HepG2 (cell line): Measurements from ENCODE around the gene SUSD6. TPM values are rescaled to one million over a fixed set of nuclear protein-coding genes. Genes with fewer than 3 reads are reported as not detected.
A peak's percentile ranks its signal among the peaks of the same experiment; 100 is the strongest.

Source experiments
- ATF1 ChIP-seq: IDR thresholded peaks from 2 replicates; pipeline ENCODE4 v1.6.1; 2016; ENCODE audit warnings: mild to moderate bottlenecking, control low read depth
- CREM ChIP-seq, 2 experiments: sonication (generic) in 1 of 2; formaldehyde crosslinking in 1 of 2; IDR thresholded peaks; 2 replicates each; pipeline versions ENCODE4 v1.4.0 to v1.6.1; 2016 to 2020; ENCODE audit warnings: antibody characterized with exemption in 1 of 2, mild to moderate bottlenecking in 1 of 2, missing genetic modification reagents in 1 of 2
- ESRRA ChIP-seq: sonication (generic); formaldehyde crosslinking; IDR thresholded peaks from 2 replicates; pipeline ENCODE4 v1.5.1; 2020; ENCODE audit warnings: mild to moderate bottlenecking, low read depth, missing genetic modification reagents
- FOXJ3 ChIP-seq: sonication (generic); formaldehyde crosslinking; IDR thresholded peaks from 2 replicates; pipeline ENCODE4 v1.4.0; 2020; ENCODE audit warnings: missing genetic modification reagents, mild to moderate bottlenecking, borderline replicate concordance
- FOXO1 ChIP-seq: sonication (generic); formaldehyde crosslinking; IDR thresholded peaks from 2 replicates; pipeline ENCODE4 v1.4.0; 2020; ENCODE audit warnings: missing genetic modification reagents
- HDAC1 ChIP-seq: sonication (generic); formaldehyde crosslinking; IDR thresholded peaks from 2 replicates; pipeline ENCODE4 v1.5.1; 2020; ENCODE audit warnings: mild to moderate bottlenecking, missing genetic modification reagents
- HMG20B ChIP-seq: conservative IDR thresholded peaks from 2 replicates; pipeline ENCODE4 v1.6.1; 2016; ENCODE audit warnings: missing genetic modification reagents, missing compliant biosample characterization
- HOXA7 ChIP-seq: sonication (generic); formaldehyde crosslinking; IDR thresholded peaks from 2 replicates; pipeline ENCODE4 v1.8.1; 2022; ENCODE audit warnings: mild to moderate bottlenecking, missing genetic modification reagents, moderate library complexity
- JARID2 ChIP-seq: sonication (generic); formaldehyde crosslinking; IDR thresholded peaks from 2 replicates; pipeline ENCODE4 v1.8.1; 2023; ENCODE audit warnings: missing genetic modification reagents, inconsistent platforms; ENCODE audit not compliant: insufficient replicate concordance
- NR2F6 ChIP-seq, 2 experiments: IDR thresholded peaks; 2 replicates each; pipeline ENCODE4 v1.6.1; 2016; ENCODE audit warnings: antibody characterized with exemption in 1 of 2, mild to moderate bottlenecking in 1 of 2
- RFXAP ChIP-seq: sonication (generic); formaldehyde crosslinking; IDR thresholded peaks from 2 replicates; pipeline ENCODE4 v1.4.0; 2020; ENCODE audit warnings: missing genetic modification reagents, borderline replicate concordance
- SALL1 ChIP-seq: sonication (generic); formaldehyde crosslinking; IDR thresholded peaks from 2 replicates; pipeline ENCODE4 v1.8.0; 2022; ENCODE audit warnings: mild to moderate bottlenecking, missing genetic modification reagents
- SKI ChIP-seq: fragments of 450-650 bp; IDR thresholded peaks from one replicate; pipeline ENCODE4 v1.6.1; 2018; ENCODE audit warnings: mild to moderate bottlenecking; ENCODE audit not compliant: partially characterized antibody
- SOX6 ChIP-seq, 2 experiments: fragments of 450-650 bp in 1 of 2; sonication (generic) in 1 of 2; formaldehyde crosslinking in 1 of 2; IDR thresholded peaks; 2 replicates each; pipeline versions ENCODE4 v1.4.0 to v1.6.1; 2017 to 2020; ENCODE audit warnings: antibody characterized with exemption in 1 of 2, mild to moderate bottlenecking in 1 of 2, missing genetic modification reagents in 1 of 2
- TSC22D2 ChIP-seq: sonication (generic); formaldehyde crosslinking; IDR thresholded peaks from 2 replicates; pipeline ENCODE4 v1.5.1; 2020; ENCODE audit warnings: missing genetic modification reagents, mild to moderate bottlenecking, borderline replicate concordance
- ZFP90 ChIP-seq: sonication (generic); formaldehyde crosslinking; IDR thresholded peaks from 2 replicates; pipeline ENCODE4 v1.8.0; 2022; ENCODE audit warnings: missing genetic modification reagents, mild to moderate bottlenecking, inconsistent platforms, borderline replicate concordance
- polyA plus RNA-seq, 8 experiments: library from polyadenylated mRNA; depleted of rRNA in 3 of 8; stranded (reverse) in 7 of 8; unstranded in 1 of 8; fragments of >200 nt; fragmentation: Illumina TruSeq in 4 of 8; extraction: Trizol in 4 of 8; gene quantifications; 2 replicates each; pipeline versions ENCODE4 v1.2.1 to v1.2.3, GENCODE V29; 2011 to 2016; ENCODE audit warnings: low read depth in 4 of 8, missing spikeins in 1 of 8, mixed read lengths in 1 of 8; ENCODE audit not compliant: insufficient read depth in 1 of 8
- total RNA-seq, 5 experiments: library from RNA; depleted of rRNA; stranded (reverse); fragments of >200 nt; fragmentation: Illumina TruSeq; extraction: Trizol; gene quantifications; 2 replicates each; pipeline ENCODE4 v1.2.3, GENCODE V29; 2016; ENCODE audit warnings: low read depth in 1 of 5
- TF ChIP-seq, protein P1 (sequence below): IDR thresholded peaks from 2 replicates; pipeline ENCODE4 v1.6.1; 2012; ENCODE audit warnings: inconsistent platforms
- TF ChIP-seq, protein P2 (sequence below): sonication (generic); formaldehyde crosslinking; IDR thresholded peaks from 2 replicates; pipeline ENCODE4 v1.5.0; 2020; ENCODE audit warnings: mild to moderate bottlenecking, missing genetic modification reagents
- TF ChIP-seq, protein P3 (sequence below): sonication (generic); formaldehyde crosslinking; IDR thresholded peaks from 2 replicates; pipeline ENCODE4 v1.4.0; 2020; ENCODE audit warnings: missing genetic modification reagents
- TF ChIP-seq, protein P4 (sequence below): IDR thresholded peaks from 2 replicates; pipeline ENCODE4 v1.6.1; 2016; ENCODE audit warnings: low read depth

SUSD6 gene
- total and polyA plus RNA-seq, 2 of the 13 experiments (the other 11 are each of a cell fraction or from before 2014, with no cell fraction given): 7.2 to 7.4 TPM

DNA sequence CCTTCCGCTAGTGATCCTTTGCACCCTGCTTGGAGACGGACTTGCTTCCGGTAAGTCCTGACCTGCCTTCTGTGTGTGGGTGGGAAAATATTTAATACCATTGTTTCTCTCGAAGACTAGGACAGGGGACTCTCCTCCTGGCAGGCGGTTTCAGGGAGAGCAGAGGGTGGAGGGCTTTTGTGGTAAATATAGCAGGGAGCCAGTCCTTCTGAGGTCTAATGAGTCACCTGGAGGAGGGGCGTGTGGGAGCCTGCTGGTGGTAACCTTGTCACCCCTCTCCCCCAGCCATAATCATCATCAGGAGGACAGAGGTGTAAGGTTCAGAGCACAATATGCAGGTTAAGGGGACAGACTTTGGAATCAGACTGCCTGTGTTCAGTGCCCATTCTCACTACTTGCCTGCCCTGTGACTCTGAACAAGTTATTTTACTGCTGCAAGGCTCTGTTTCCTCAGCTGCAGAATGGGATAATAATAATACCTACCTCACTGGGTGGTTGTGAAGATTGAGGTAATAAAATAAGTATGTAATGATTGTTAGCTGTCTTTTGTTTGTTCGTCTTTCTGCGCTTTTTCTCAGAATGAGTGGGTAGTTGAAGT is 47.4 kb downstream of the SUSD6 start (continued):
- TF ChIP-seq ESRRA (peak; percentile 68; the same call in 1 of the 2 replicates), ZFP90 (peak; percentile 34; the same call in 1 of the 2 replicates), SALL1 (CRISPR knock-in tag) (peak; percentile 64), HOXA7 (CRISPR knock-in tag) (no peak), CREM (IDR thresholded peaks at IDR 0.05) (peak; percentile 11; the same call in 1 of the 2 replicates), CREM (CRISPR knock-in tag; IDR thresholded peaks at IDR 0.05) (no peak), RFXAP (CRISPR knock-in tag) (0 out of 2 replicates have a peak, but pooled peaks have one; percentile 6), TSC22D2 (CRISPR knock-in tag) (no peak), FOXO1 (no peak), JARID2 (CRISPR knock-in tag) (no peak), SOX6 (IDR thresholded peaks at IDR 0.05) (no peak), SOX6 (CRISPR knock-in tag; IDR thresholded peaks at IDR 0.05) (peak; percentile 45; the same call in 1 of the 2 replicates), HMG20B (CRISPR knock-in tag) (no peak), SKI (no peak), FOXJ3 (CRISPR knock-in tag) (no peak), ATF1 (no peak), HDAC1 (CRISPR knock-in tag) (peak; percentile 49; the same call in 1 of the 2 replicates), NR2F6 (IDR thresholded peaks at IDR 0.05) (0 out of 2 replicates have a peak, but pooled peaks have one; percentile 28), NR2F6 (CRISPR knock-in tag; IDR thresholded peaks at IDR 0.05) (no peak)
- TF ChIP-seq, protein P1, sequence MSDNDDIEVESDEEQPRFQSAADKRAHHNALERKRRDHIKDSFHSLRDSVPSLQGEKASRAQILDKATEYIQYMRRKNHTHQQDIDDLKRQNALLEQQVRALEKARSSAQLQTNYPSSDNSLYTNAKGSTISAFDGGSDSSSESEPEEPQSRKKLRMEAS: peak; percentile 22; the same call in 1 of the 2 replicates
- TF ChIP-seq, protein P2, sequence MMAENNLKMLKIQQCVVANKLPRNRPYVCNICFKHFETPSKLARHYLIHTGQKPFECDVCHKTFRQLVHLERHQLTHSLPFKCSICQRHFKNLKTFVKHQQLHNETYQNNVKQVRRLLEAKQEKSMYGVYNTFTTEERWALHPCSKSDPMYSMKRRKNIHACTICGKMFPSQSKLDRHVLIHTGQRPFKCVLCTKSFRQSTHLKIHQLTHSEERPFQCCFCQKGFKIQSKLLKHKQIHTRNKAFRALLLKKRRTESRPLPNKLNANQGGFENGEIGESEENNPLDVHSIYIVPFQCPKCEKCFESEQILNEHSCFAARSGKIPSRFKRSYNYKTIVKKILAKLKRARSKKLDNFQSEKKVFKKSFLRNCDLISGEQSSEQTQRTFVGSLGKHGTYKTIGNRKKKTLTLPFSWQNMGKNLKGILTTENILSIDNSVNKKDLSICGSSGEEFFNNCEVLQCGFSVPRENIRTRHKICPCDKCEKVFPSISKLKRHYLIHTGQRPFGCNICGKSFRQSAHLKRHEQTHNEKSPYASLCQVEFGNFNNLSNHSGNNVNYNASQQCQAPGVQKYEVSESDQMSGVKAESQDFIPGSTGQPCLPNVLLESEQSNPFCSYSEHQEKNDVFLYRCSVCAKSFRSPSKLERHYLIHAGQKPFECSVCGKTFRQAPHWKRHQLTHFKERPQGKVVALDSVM (CRISPR knock-in tag): no peak; the same call in 1 of the 2 replicates
- TF ChIP-seq, protein P3, sequence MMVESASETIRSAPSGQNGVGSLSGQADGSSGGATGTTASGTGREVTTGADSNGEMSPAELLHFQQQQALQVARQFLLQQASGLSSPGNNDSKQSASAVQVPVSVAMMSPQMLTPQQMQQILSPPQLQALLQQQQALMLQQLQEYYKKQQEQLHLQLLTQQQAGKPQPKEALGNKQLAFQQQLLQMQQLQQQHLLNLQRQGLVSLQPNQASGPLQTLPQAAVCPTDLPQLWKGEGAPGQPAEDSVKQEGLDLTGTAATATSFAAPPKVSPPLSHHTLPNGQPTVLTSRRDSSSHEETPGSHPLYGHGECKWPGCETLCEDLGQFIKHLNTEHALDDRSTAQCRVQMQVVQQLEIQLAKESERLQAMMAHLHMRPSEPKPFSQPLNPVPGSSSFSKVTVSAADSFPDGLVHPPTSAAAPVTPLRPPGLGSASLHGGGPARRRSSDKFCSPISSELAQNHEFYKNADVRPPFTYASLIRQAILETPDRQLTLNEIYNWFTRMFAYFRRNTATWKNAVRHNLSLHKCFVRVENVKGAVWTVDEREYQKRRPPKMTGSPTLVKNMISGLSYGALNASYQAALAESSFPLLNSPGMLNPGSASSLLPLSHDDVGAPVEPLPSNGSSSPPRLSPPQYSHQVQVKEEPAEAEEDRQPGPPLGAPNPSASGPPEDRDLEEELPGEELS (CRISPR knock-in tag): peak; percentile 29; the same call in 1 of the 2 replicates
- TF ChIP-seq, protein P4, sequence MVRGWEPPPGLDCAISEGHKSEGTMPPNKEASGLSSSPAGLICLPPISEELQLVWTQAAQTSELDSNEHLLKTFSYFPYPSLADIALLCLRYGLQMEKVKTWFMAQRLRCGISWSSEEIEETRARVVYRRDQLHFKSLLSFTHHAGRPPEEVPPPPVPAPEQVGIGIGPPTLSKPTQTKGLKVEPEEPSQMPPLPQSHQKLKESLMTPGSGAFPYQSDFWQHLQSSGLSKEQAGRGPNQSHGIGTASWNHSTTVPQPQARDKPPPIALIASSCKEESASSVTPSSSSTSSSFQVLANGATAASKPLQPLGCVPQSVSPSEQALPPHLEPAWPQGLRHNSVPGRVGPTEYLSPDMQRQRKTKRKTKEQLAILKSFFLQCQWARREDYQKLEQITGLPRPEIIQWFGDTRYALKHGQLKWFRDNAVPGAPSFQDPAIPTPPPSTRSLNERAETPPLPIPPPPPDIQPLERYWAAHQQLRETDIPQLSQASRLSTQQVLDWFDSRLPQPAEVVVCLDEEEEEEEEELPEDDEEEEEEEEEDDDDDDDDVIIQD (CRISPR knock-in tag): 0 out of 2 replicates have a peak, but pooled peaks have one; percentile 10
